ENCODE data around the gene NCOA1. TPM values are rescaled to one million over a fixed set of nuclear protein-coding genes. Genes with fewer than 3 reads are reported as not detected.

Gene NCOA1
- total and polyA plus RNA-seq, 4 donors = 6.5 to 26.6 (median 16.3) TPM

- TF ChIP-seq FOXA1 (IDR thresholded peaks at IDR 0.05) (no peak), ATF3 (IDR thresholded peaks at IDR 0.05) (no peak), JUND (IDR thresholded peaks at IDR 0.05) (no peak), NR2F2 (IDR thresholded peaks at IDR 0.05) (no peak), MAX (IDR thresholded peaks at IDR 0.05) (no peak), ZBTB33 (IDR thresholded peaks at IDR 0.05) (no peak), HNF4A (conservative IDR thresholded peaks at IDR 0.05) (no peak), HNF4G (IDR thresholded peaks at IDR 0.05) (no peak), REST (IDR thresholded peaks at IDR 0.05) (no peak), YY1 (IDR thresholded peaks at IDR 0.05) (no peak), GABPA (IDR thresholded peaks at IDR 0.05 in 1 of 2, conservative IDR thresholded peaks at IDR 0.05 in 1 of 2) (no peak), CTCF (IDR thresholded peaks at IDR 0.05; ENCODE audit: low read depth, low read length, missing input control) (no peak), EGR1 (IDR thresholded peaks at IDR 0.05; ENCODE audit: low read depth in 2 of 2) (no peak), FOXA2 (IDR thresholded peaks at IDR 0.05) (no peak), SP1 (IDR thresholded peaks at IDR 0.05) (no peak), RXRA (IDR thresholded peaks at IDR 0.05) (no peak)
- no peaks in the 10 kb centered on the region for H3K9me3 ChIP-seq (ENCODE audit: control insufficient read depth in 4 of 4, low read length in 3 of 4)
- no peaks in the 10 kb centered on the region for H3K36me3 ChIP-seq (ENCODE audit: control insufficient read depth in 4 of 4, insufficient read depth in 3 of 4, low read depth in 1 of 4, low read length in 3 of 4)
- DNase-seq (ENCODE audit: low spot score) = no peak
- no peak overlapping the region for H3K4me3 ChIP-seq (ENCODE audit: low read depth in 1 of 3, low read length in 3 of 3)
- 71% methylated on average over 1 of the region's 1 CpG for WGBS
- no peaks in the 10 kb centered on the region for H3K27me3 ChIP-seq (ENCODE audit: control insufficient read depth in 4 of 4, insufficient read depth in 4 of 4, low read length in 3 of 4)
- peak overlapping the region in 1 of 2 donors; percentile 41 for H3K9ac ChIP-seq (ENCODE audit: low read depth in 1 of 2, low read length in 2 of 2)
- H3K27ac ChIP-seq (ENCODE audit: low read depth in 1 of 2, low read length in 2 of 2) = no peak overlapping the region
- H3K4me1 ChIP-seq (ENCODE audit: control insufficient read depth in 4 of 4, insufficient read depth in 4 of 4, low read length in 3 of 4) = peaks cover 3 to 28% (median 16%) of the 10 kb centered on the region in 4 donors
Observed at GRCh38 chr2:24493713-24494112, 2.7 kb downstream of the NCOA1 start.

GRCh38 chr2:24494410-24494809, 3.4 kb downstream of the NCOA1 start:
- Histone ChIP-seq H3K27ac (ENCODE audit: low read depth in 1 of 2, low read length in 2 of 2) (no peak overlapping the region), H3K4me1 (ENCODE audit: control insufficient read depth in 4 of 4, insufficient read depth in 4 of 4, low read length in 3 of 4) (peaks cover 3 to 28% (median 16%) of the 10 kb centered on the region in 4 donors), H3K36me3 (ENCODE audit: control insufficient read depth in 4 of 4, insufficient read depth in 3 of 4, low read depth in 1 of 4, low read length in 3 of 4) (no peaks in the 10 kb centered on the region), H3K9ac (ENCODE audit: low read depth in 1 of 2, low read length in 2 of 2) (no peak overlapping the region), H3K9me3 (ENCODE audit: control insufficient read depth in 4 of 4, low read length in 3 of 4) (no peaks in the 10 kb centered on the region), H3K27me3 (ENCODE audit: control insufficient read depth in 4 of 4, insufficient read depth in 4 of 4, low read length in 3 of 4) (no peaks in the 10 kb centered on the region), H3K4me3 (ENCODE audit: low read depth in 1 of 3, low read length in 3 of 3) (no peak overlapping the region)
- no peak for TF ChIP-seq ZBTB33 (IDR thresholded peaks at IDR 0.05)
- no peak for DNase-seq (ENCODE audit: low spot score)
- 95% methylated on average over 7 of the region's 7 CpGs for WGBS

All from liver (tissue), 9 donors.